Central memory CD4-positive, alpha-beta T cell (primary cell): ENCODE data around the gene NTM.

Experiments used
- DNase-seq: peaks from one replicate; pipeline ENCODE4 v3.0.0; 2022

NTM gene

GRCh38 chr11:132187814-132188213, 817.4 kb downstream of the NTM start:
- no peak for DNase-seq

DNA sequence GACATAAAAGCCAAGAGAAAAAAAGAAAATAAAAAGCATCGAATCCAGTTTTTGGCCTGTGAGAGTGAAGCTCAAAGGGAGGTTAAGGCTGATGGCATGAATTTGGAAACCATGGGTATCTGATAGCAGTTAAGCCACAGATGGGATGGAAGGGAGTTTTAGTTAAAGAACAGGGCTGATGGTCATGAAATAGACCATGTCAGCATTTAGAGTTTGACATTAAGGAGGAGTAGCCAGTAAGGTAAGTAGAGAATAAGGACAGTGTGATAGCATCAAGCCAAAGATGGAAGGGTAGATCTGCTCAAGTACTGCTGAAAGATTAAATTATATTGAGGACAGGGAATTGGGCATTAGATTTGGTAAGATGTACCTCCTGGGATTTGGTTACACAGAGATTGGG, 826.5 kb downstream of the NTM start:
- no peak for DNase-seq

DNA sequence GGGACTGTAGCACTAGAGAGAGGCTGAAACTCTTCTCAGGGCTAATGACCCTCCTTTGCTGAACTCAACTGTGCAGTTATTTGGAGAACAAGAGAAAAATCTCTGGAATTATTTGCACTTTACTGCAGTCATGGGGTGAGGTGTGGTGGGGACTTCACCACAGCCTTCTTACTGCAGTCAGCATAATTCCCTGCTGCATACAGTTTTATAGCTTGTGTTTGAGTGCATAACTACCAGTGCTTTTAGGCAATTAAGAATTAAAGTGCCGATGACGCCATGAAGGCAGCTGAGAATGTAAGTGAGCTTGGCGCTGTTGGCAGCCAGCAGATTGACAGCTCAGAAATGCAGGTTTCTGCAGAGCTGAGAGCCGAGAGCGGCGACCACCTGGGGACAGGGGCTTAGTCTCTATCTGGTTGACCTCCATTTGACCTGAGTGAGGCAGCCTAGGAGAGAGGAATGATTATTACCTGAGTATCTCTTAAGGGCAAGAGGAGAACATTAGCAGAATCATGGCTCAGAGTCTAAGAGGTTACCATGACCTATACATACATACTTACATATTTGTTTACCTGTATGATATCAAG, 830.0 kb downstream of the NTM start:
- no peak for DNase-seq

DNA sequence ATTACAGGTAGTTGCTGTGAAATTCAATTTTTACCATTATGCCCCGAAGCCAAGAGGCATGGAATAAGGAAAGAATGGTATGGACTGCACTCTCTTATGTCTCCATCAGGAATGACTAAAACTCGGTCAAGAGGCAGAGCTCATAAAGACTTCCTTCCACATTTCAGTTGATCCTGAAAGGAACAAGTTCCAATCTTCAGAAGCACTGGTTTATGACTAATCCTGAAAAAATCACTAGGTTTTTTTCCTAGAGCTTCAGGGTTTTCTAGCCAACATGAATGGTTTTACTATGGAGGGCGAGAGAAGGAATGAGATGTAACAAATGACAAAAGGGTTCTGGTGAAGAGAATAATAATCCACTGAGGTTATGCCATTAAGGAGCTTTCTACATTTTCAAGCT, 832.2 kb downstream of the NTM start:
- DNase-seq, result no peak

- DNase-seq, result no peak
Observed at GRCh38 chr11:132205006-132205405, 834.6 kb downstream of the NTM start.

- no peak for DNase-seq
Observed at GRCh38 chr11:132205496-132205895, 835.1 kb downstream of the NTM start.

GRCh38 chr11:132206993-132207392, 836.6 kb downstream of the NTM start:
- no peak for DNase-seq

DNA sequence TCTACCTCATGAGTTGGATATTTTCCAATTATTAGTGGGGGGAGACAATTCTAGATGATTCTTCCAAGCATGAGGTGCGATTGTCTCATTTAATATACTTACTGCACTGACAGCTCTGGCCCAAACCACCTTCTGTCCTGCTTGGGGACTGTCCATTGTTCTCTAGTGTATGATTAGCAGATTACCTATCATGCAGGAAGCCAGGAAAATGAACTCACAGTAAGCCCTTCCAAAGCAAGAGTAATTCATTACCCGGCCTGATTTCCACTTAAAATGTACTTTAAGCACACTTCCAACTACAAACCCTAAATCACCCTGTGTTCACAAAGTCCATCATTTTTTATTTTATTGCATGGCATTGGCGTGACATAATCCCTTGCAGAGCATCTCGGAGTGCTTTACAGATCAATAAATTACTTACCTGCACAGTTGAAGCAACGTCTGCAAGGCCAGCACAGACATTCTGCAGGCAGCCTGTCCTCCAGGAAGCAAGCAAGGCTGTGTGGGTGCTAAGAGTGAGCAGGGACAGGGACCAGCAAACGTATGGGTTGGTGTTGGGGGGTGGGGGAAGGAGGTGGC, 838.2 kb downstream of the NTM start:
- DNase-seq, result no peak

DNA sequence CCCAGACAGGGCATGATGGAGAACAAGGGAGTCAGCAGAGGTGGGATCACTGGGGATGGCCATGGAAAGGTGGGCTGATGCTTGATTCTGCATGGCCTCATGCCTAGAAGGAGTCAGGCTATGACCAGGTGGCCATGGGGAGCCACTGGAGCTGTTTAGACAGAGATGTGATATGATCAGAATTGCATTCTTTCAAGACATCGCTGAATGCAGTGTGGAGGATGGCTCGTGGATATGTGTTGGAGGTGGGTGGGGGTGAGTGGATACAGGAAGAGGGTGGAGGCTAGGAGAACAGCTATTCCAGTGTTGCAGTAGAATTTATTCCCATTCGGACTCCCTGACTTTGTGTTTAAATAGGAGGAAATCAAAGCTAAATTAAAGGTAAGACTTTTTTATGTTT, 841.1 kb downstream of the NTM start:
- no peak for DNase-seq

DNA sequence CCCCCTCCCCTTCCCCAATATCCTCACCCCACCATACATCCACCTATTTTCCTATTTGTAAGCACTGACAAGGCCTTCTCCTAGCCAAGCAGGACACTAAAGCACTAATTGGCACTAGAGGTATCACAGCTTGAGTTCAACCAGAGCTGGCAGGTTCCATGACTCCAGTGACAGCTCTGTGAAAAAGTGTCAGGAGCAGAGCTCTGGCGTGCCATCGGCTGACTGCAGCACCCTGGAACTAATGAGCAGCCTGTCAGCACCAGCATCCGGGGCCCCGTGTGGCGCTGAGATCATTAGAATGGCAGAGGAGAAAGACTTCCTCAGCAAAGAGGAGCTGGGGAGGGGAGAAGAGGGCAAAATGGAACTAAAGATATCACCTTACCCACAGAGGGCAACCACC, 847.4 kb downstream of the NTM start:
- no peak for DNase-seq

GRCh38 chr11:132220474-132220873, 850.1 kb downstream of the NTM start:
- no peak for DNase-seq

DNA sequence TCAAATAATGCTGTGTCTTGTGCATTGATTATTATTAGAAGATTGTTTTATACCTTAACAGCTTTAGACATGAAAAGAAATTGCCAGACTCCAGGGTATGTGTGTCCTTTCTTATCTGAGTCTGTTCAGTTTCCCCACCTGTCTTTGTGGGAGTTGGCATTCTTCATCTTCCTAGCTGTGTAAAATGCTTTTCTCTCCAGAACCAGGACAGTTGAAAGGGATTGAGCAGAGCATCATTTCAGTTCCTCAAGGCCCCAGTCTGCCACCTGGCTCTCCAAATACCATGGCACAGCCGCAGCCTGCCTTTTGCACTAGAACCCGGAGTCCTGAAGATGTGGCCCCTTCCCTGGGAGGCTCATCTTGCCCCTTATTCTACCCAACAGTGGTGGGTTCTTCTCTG, 851.9 kb downstream of the NTM start:
- DNase-seq, result no peak

DNA sequence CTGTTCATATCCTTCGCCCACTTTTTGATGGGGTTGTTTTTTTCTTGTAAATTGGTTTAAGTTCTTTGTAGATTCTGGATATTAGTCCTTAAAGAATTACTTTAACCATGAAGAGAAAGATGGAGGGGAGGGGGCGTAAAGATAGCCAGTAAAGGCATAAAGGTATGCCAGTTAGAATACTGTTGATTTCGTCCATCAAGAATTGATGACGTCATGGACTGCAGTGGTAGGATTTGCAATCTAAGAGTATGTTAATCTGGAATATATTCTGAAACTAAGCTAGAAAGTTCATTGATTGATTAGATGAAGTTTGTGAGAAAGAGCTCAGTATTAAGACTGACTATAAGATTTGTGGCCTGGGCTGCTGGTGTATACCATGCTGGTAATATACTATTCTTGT, 856.1 kb downstream of the NTM start:
- DNase-seq, result no peak

DNA sequence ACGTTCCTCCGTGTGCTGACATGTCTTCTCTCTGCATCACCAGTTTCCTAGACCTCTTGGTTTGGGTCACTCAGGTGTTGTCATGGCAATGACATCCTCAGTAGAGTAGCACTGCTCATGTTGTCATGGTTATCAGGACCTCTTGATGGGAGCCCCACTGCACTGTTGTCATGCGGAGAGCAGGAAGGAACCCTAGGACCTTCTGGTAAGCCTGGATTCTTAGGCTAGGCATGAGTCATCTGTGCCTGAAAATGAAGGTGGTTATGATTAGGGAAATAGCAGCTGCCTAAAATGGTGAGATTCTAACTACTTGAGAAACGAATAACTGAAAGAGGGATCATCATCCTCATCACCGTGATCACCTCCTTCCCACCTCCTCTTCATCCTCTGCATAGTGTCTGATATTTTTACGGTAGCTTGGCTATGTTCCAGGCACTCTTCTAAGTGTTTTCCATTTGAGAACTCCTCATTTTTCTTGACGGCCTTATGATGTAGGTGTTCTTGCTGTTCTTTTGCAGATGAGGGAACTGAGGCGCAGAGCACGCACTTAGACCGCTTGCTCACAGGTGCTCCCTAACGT, 858.4 kb downstream of the NTM start:
- no peak for DNase-seq

DNA sequence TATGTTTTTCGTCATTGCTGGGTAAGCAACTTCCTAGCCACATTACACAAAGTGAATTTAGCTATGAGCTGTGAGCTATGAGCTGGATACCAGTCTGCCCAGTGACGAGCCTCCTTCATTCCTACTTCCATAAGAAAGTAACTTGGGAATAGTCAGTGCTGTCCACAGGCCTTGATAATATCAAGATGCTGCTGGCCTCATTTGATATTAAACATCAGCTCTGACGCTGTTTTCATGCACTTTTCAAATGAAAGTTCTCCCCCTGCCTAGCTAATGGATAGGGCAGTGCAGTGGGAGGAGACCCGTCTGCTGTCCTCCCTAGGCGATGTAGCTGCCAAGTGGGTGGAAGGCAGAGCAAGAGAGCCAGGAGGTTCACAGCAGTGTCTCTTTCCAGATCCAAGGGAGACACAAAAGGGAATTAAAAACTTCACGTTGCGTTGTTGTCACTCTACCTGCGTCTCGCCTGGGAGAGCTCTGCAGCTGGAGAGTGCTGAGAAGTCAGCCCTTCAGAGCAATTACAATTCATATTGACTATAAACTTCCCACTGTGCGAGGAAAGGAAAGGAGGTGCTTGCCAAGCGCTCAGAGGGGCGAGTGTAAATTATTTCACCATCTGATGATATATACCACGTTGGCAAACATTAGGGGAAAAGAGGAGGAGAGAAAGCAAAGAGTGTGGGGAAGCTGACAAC, 861.4 kb downstream of the NTM start:
- DNase-seq, result no peak

- DNase-seq, result no peak
Observed at GRCh38 chr11:132234878-132235277, 864.5 kb downstream of the NTM start.

- DNase-seq, result no peak
Observed at GRCh38 chr11:132237781-132238180, 867.4 kb downstream of the NTM start.

DNA sequence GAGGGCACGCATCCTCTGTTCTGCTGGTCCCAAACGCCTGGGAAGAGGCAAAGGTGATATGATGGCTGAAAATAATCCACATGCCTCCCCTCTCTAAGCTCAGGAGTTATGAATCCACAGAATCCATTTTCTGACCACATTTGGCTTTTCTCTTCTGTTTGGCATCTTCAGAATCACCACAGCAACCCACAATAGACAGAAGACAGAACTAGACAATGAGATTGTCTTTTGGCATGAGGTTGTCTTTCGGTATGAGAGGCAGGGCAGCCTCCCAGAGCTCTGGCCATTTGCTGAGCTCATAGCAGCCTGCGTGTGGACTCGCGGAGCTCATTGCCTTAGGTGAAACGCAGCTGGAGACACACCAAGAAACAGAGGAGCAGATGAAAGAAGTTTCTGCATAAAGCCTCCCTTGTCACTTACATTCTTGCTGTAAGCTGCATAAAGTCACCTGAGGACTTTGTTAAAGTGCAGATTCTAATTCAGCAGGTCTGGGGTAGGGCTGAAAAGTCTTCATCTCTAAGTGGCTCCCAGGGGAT, 868.0 kb downstream of the NTM start:
- DNase-seq, result no peak

DNA sequence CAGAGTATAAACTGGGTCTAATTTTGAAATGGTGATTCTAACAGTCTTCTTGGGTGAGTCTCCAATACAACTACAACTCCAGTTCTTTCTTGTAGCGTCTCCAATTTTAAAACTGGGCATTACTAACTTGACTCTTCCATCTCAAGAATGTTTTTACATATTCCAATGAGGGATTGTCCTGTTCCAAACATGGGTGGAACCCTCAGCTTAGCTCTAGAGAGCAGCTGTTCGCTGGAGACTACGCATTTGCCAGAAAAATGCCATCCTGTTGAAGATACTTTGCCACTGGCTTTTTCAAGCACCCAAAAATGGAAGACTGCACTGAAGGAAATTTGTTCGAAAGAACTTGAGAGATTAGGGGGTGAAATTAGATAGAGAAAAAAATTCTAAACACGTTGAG, 870.0 kb downstream of the NTM start:
- no peak for DNase-seq

- no peak for DNase-seq
Observed at GRCh38 chr11:132242632-132243031, 872.2 kb downstream of the NTM start.

- DNase-seq, result no peak
Observed at GRCh38 chr11:132244846-132245245, 874.4 kb downstream of the NTM start.

DNA sequence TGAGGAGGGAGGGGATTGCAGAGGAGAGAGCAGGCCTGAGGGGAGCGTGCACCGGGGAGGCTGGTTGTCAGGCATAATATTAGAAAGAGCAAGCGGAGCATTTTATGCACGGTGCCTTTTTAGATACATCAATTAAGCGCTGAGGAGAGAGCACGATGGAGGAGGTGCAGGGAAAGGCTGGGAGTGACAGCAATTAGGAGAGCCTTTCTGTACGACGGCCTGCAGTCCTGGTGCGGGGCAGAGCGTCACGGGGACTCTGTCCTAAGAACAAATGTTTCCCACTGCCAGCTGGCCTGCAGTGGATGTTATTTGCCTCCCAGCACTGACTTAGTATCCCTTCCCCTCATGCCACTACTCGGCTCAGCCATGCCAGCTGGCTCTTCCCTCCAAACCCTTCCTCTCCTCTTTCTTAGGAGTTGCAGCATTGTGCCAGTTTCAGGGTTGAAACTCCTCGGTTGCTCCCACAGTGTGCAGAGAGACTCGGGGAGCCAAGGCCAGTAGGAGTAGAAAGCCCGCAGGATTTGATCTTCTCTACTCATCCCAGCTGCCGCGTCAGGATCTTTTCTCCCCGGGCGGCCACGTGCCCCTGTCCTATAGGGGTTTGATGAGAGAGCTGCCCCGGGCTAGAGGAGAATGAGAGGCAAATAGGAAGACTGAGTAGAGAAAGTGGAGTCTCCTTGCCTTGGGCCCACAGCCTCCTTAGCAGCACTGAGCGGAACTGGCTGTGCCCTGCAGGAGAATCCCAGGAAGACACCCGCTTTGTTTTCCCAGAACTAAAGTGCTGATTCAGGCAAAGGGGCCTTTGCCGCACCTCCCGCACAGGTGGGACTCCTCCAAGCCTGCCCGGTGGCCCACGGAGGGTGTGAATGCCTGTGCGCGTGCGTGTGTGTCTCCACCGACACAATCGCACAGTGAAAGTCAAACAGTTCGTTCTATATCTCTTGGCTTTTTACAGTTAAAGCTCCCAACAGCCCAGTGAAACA, 875.3 kb downstream of the NTM start:
- no peak for DNase-seq

- DNase-seq, result no peak
Observed at GRCh38 chr11:132248580-132248979, 878.2 kb downstream of the NTM start.
